Measurements from ENCODE around the gene HHAT.

GRCh38 chr1:210328746-210329503, at the start of gene HHAT:
- TF ChIP-seq ZNF274 (IDR thresholded peaks at IDR 0.05; ENCODE audit: low read depth, low read length) (no peak), YY1 (IDR thresholded peaks at IDR 0.05; ENCODE audit: insufficient read depth, insufficient read length) (no peak)
